ENCODE measurements around the gene SH3PXD2A. TPM values are rescaled to one million over a fixed set of nuclear protein-coding genes. Genes with fewer than 3 reads are reported as not detected.

SH3PXD2A gene
- total RNA-seq, 2 experiments from 2014 or later: 14.8 to 16.0 TPM

GRCh38 chr10:103696411-103697145 is 158.8 kb downstream of the SH3PXD2A start:
- ATAC-seq (ENCODE audit: low read depth) (peak; percentile 82), DNase-seq (peak; percentile 68)
- Mint-ChIP-seq H3K27me3 (no peaks in the 10 kb centered on the region), H3K27ac (peak overlapping the region; percentile 79), H3K4me3 (peak overlapping the region; percentile 70), H3K36me3 (no peaks in the 10 kb centered on the region), H3K9me3 (no peaks in the 10 kb centered on the region), H3K4me1 (peaks cover 24% of the 10 kb centered on the region)
- POLR2A ChIA-PET: interaction anchor here (0.5 to 1.2 kb wide), 2 partner anchors 18 to 215 kb away, joined by 4 read pairs; no protein-coding TSS in a partner anchor

GRCh38 chr10:103696094-103696410 is 159.3 kb downstream of the SH3PXD2A start:
- POLR2A ChIA-PET: interaction anchor here (0.5 to 1.2 kb wide), 2 partner anchors 18 to 215 kb away, joined by 4 read pairs; no protein-coding TSS in a partner anchor
- H3K4me1 Mint-ChIP-seq: peaks cover 28% of the 10 kb centered on the region
- no peaks in the 10 kb centered on the region for H3K9me3 Mint-ChIP-seq
- no peaks in the 10 kb centered on the region for H3K27me3 Mint-ChIP-seq
- ATAC-seq (ENCODE audit: low read depth): no peak
- peak overlapping the region; percentile 79 for H3K27ac Mint-ChIP-seq
- peak overlapping the region; percentile 70 for H3K4me3 Mint-ChIP-seq
- H3K36me3 Mint-ChIP-seq: no peaks in the 10 kb centered on the region
- DNase-seq: no peak

GRCh38 chr10:103695584-103696005 is 159.8 kb downstream of the SH3PXD2A start:
- Mint-ChIP-seq H3K4me1 (peaks cover 29% of the 10 kb centered on the region), H3K36me3 (no peaks in the 10 kb centered on the region), H3K4me3 (no peak overlapping the region), H3K9me3 (no peaks in the 10 kb centered on the region), H3K27me3 (peaks cover 3% of the 10 kb centered on the region), H3K27ac (peak overlapping the region; percentile 57)
- ATAC-seq (ENCODE audit: low read depth) (no peak), DNase-seq (no peak)
- POLR2A ChIA-PET: no interaction called here

GRCh38 chr10:103693812-103694205 is 161.6 kb downstream of the SH3PXD2A start:
- DNase-seq (no peak), ATAC-seq (ENCODE audit: low read depth) (no peak)
- H3K27ac Mint-ChIP-seq: peak overlapping the region; percentile 75
- POLR2A ChIA-PET: interaction anchor here (0.6 to 1.1 kb wide), 2 partner anchors 8 to 428 kb away, joined by 3 to 5 read pairs; partner anchors contain the start of gene SFR1
- H3K4me3 Mint-ChIP-seq: peak overlapping the region; percentile 90
- no peaks in the 10 kb centered on the region for H3K36me3 Mint-ChIP-seq
- H3K4me1 Mint-ChIP-seq: peaks cover 33% of the 10 kb centered on the region
- H3K27me3 Mint-ChIP-seq: peaks cover 4% of the 10 kb centered on the region
- no peaks in the 10 kb centered on the region for H3K9me3 Mint-ChIP-seq

GRCh38 chr10:103692952-103693811 is 162.2 kb downstream of the SH3PXD2A start:
- peaks cover 33% of the 10 kb centered on the region for H3K4me1 Mint-ChIP-seq
- no peaks in the 10 kb centered on the region for H3K9me3 Mint-ChIP-seq
- ATAC-seq (ENCODE audit: low read depth) (peak; percentile 38), DNase-seq (peak; percentile 65)
- POLR2A ChIA-PET: interaction anchor here (0.6 kb wide), 1 partner anchor 428 kb away, joined by 3 read pairs; the partner anchor contains the start of gene SFR1
- H3K4me3 Mint-ChIP-seq: peak overlapping the region; percentile 90
- no peaks in the 10 kb centered on the region for H3K36me3 Mint-ChIP-seq
- H3K27ac Mint-ChIP-seq: peak overlapping the region; percentile 75
- H3K27me3 Mint-ChIP-seq: peaks cover 4% of the 10 kb centered on the region

GRCh38 chr10:103692436-103692951 is 162.9 kb downstream of the SH3PXD2A start:
- H3K27me3 Mint-ChIP-seq: peaks cover 4% of the 10 kb centered on the region
- DNase-seq: no peak
- POLR2A ChIA-PET: no interaction called here
- no peak for ATAC-seq (ENCODE audit: low read depth)
- H3K27ac Mint-ChIP-seq: peak overlapping the region; percentile 21
- H3K4me3 Mint-ChIP-seq: peak overlapping the region; percentile 73
- H3K9me3 Mint-ChIP-seq: no peaks in the 10 kb centered on the region
- H3K36me3 Mint-ChIP-seq: no peaks in the 10 kb centered on the region
- peaks cover 33% of the 10 kb centered on the region for H3K4me1 Mint-ChIP-seq

GRCh38 chr10:103691723-103692435 is 163.5 kb downstream of the SH3PXD2A start:
- Mint-ChIP-seq H3K36me3 (no peaks in the 10 kb centered on the region), H3K27me3 (peaks cover 4% of the 10 kb centered on the region), H3K4me3 (peak overlapping the region; percentile 69), H3K27ac (peak overlapping the region; percentile 3), H3K4me1 (peaks cover 33% of the 10 kb centered on the region), H3K9me3 (no peaks in the 10 kb centered on the region)
- POLR2A ChIA-PET: no interaction called here
- DNase-seq: no peak
- no peak for ATAC-seq (ENCODE audit: low read depth)

GRCh38 chr10:103691267-103691666 is 164.1 kb downstream of the SH3PXD2A start:
- no peak for DNase-seq
- ATAC-seq (ENCODE audit: low read depth): no peak
- H3K4me1 Mint-ChIP-seq: peaks cover 29% of the 10 kb centered on the region
- H3K4me3 Mint-ChIP-seq: peak overlapping the region; percentile 69
- H3K36me3 Mint-ChIP-seq: no peaks in the 10 kb centered on the region
- no peaks in the 10 kb centered on the region for H3K9me3 Mint-ChIP-seq
- peak overlapping the region; percentile 3 for H3K27ac Mint-ChIP-seq
- H3K27me3 Mint-ChIP-seq: peaks cover 4% of the 10 kb centered on the region
- POLR2A ChIA-PET: no interaction called here

- POLR2A ChIA-PET: no interaction called here
- Mint-ChIP-seq H3K9me3 (no peaks in the 10 kb centered on the region), H3K4me3 (no peak overlapping the region), H3K4me1 (peaks cover 20% of the 10 kb centered on the region), H3K36me3 (no peaks in the 10 kb centered on the region), H3K27ac (no peak overlapping the region), H3K27me3 (peaks cover 4% of the 10 kb centered on the region)
- no peak for ATAC-seq (ENCODE audit: low read depth)
- DNase-seq: no peak
Observed at GRCh38 chr10:103690281-103690680, 165.1 kb downstream of the SH3PXD2A start.

- peaks cover 4% of the 10 kb centered on the region for H3K27me3 Mint-ChIP-seq
Observed at GRCh38 chr10:103688491-103688890, 166.9 kb downstream of the SH3PXD2A start.

GRCh38 chr10:103687718-103688117 is 167.7 kb downstream of the SH3PXD2A start:
- DNase-seq: no peak
- Mint-ChIP-seq H3K4me1 (peaks cover 15% of the 10 kb centered on the region), H3K4me3 (no peak overlapping the region), H3K36me3 (no peaks in the 10 kb centered on the region), H3K9me3 (no peaks in the 10 kb centered on the region), H3K27me3 (peaks cover 4% of the 10 kb centered on the region), H3K27ac (no peak overlapping the region)
- ATAC-seq (ENCODE audit: low read depth): no peak
- POLR2A ChIA-PET: interaction anchor here (1.5 kb wide), 1 partner anchor 27 kb away, joined by 3 read pairs; no protein-coding TSS in a partner anchor

More at GRCh38 chr10:103688491-103688890, 166.9 kb downstream of the SH3PXD2A start:
- DNase-seq (no peak), ATAC-seq (ENCODE audit: low read depth) (no peak)
- no peak overlapping the region for H3K4me3 Mint-ChIP-seq
- no peak overlapping the region for H3K27ac Mint-ChIP-seq
- H3K9me3 Mint-ChIP-seq: no peaks in the 10 kb centered on the region
- H3K36me3 Mint-ChIP-seq: no peaks in the 10 kb centered on the region
- POLR2A ChIA-PET: interaction anchor here (1.5 kb wide), 1 partner anchor 27 kb away, joined by 3 read pairs; no protein-coding TSS in a partner anchor
- H3K4me1 Mint-ChIP-seq: peaks cover 16% of the 10 kb centered on the region

GRCh38 chr10:103687172-103687571 is 168.2 kb downstream of the SH3PXD2A start:
- ATAC-seq (ENCODE audit: low read depth) (no peak), DNase-seq (no peak)
- Mint-ChIP-seq H3K9me3 (no peaks in the 10 kb centered on the region), H3K4me1 (peaks cover 15% of the 10 kb centered on the region), H3K36me3 (no peaks in the 10 kb centered on the region), H3K4me3 (no peak overlapping the region), H3K27me3 (peaks cover 4% of the 10 kb centered on the region), H3K27ac (no peak overlapping the region)
- POLR2A ChIA-PET: interaction anchor here (0.6 to 1.5 kb wide), 2 partner anchors 26 to 104 kb away, joined by 3 to 4 read pairs; no protein-coding TSS in a partner anchor

Measured in activated naive CD8-positive, alpha-beta T cell treated with anti-CD3 and anti-CD28 coated beads, Interleukin-2, amount 10 ng/mL, durations not matched to agents 7 days and 5 days (primary cell).